ENCODE data around the gene POGLUT3.
A peak's percentile ranks its signal among the peaks of the same experiment; 100 is the strongest.

POGLUT3 gene

DNA sequence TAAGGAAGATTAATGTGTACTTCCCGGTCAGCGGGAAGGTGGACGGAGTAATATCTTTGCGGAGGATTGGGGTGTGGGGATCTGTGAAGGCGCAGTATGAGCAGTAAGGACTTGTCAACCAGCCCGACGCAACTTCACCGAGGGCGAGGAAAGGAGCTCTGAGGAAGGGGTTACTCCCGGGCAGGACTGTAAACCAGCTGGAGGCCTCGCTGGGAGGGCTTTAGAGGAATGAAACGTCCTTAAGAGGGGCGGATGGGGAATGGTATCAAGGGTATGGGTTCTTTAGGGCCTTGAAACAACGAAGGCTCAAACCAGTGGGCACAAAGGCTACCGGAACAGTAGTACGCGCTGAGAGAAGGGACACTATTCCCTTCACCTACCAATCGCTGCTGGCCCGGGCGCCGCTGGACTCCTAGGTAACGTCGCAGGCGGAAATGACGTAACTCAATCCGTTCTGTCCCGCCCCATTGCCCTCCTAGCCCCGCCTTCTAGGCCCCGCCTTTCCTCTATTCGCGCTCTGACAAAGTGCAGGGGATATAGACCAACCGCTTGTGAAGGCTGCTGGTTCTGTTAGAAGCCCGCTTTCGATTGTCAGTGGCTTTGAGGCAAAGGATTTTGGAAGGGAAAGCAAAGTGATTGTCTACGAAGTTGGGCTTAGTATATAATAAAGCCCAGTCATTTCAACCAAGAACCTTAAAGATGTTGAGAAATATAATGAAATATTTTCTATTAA, 30.9 kb downstream of the POGLUT3 start, which contains the start of gene C11orf65 (continued):
- TF ChIP-seq, protein P1, sequence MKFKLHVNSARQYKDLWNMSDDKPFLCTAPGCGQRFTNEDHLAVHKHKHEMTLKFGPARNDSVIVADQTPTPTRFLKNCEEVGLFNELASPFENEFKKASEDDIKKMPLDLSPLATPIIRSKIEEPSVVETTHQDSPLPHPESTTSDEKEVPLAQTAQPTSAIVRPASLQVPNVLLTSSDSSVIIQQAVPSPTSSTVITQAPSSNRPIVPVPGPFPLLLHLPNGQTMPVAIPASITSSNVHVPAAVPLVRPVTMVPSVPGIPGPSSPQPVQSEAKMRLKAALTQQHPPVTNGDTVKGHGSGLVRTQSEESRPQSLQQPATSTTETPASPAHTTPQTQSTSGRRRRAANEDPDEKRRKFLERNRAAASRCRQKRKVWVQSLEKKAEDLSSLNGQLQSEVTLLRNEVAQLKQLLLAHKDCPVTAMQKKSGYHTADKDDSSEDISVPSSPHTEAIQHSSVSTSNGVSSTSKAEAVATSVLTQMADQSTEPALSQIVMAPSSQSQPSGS (tag by site-specific recombination; IDR thresholded peaks at IDR 0.05; ENCODE audit: low read depth) = peak; percentile 98
- TF ChIP-seq, protein P2, sequence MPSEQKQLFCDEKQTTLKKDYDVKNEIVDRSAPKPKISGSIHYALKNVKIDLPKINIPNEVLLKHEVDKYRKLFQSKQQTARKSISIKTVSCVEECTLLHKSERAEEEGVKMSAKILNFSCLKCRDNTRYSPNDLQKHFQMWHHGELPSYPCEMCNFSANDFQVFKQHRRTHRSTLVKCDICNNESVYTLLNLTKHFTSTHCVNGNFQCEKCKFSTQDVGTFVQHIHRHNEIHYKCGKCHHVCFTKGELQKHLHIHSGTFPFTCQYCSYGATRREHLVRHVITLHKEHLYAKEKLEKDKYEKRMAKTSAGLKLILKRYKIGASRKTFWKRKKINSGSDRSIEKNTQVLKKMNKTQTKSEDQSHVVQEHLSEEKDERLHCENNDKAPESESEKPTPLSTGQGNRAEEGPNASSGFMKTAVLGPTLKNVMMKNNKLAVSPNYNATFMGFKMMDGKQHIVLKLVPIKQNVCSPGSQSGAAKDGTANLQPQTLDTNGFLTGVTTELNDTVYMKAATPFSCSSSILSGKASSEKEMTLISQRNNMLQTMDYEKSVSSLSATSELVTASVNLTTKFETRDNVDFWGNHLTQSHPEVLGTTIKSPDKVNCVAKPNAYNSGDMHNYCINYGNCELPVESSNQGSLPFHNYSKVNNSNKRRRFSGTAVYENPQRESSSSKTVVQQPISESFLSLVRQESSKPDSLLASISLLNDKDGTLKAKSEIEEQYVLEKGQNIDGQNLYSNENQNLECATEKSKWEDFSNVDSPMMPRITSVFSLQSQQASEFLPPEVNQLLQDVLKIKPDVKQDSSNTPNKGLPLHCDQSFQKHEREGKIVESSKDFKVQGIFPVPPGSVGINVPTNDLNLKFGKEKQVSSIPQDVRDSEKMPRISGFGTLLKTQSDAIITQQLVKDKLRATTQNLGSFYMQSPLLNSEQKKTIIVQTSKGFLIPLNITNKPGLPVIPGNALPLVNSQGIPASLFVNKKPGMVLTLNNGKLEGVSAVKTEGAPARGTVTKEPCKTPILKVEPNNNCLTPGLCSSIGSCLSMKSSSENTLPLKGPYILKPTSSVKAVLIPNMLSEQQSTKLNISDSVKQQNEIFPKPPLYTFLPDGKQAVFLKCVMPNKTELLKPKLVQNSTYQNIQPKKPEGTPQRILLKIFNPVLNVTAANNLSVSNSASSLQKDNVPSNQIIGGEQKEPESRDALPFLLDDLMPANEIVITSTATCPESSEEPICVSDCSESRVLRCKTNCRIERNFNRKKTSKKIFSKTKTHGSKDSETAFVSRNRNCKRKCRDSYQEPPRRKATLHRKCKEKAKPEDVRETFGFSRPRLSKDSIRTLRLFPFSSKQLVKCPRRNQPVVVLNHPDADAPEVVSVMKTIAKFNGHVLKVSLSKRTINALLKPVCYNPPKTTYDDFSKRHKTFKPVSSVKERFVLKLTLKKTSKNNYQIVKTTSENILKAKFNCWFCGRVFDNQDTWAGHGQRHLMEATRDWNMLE (tag by site-specific recombination; conservative IDR thresholded peaks at IDR 0.05; ENCODE audit: low read depth) = peak; percentile 60
- TF ChIP-seq ZBTB21 (tag by site-specific recombination; IDR thresholded peaks at IDR 0.05) = peak; percentile 46; the same call in 1 of the 2 replicates
- TF ChIP-seq TRIM28 (IDR thresholded peaks at IDR 0.05; ENCODE audit: borderline replicate concordance, low read length) = peak; percentile 78
- TF ChIP-seq ZNF629 (tag by site-specific recombination; IDR thresholded peaks at IDR 0.05) = peak; percentile 87
- no peak for TF ChIP-seq ZNF48 (tag by site-specific recombination; IDR thresholded peaks at IDR 0.05)
- peak; percentile 10; the same call in 1 of the 2 replicates for TF ChIP-seq ZNF660 (tag by site-specific recombination; IDR thresholded peaks at IDR 0.05)
- peak; percentile 90 for TF ChIP-seq OSR2 (tag by site-specific recombination; IDR thresholded peaks at IDR 0.05)
- TF ChIP-seq KLF8 (tag by site-specific recombination; IDR thresholded peaks at IDR 0.05) = no peak; the same call in 1 of the 2 replicates
- TF ChIP-seq ZNF701 (tag by site-specific recombination; IDR thresholded peaks at IDR 0.05) = no peak
- TF ChIP-seq ZNF311 (tag by site-specific recombination; IDR thresholded peaks at IDR 0.05; ENCODE audit: borderline replicate concordance) = no peak
- peak; percentile 41; the same call in 1 of the 2 replicates for TF ChIP-seq ZNF324 (tag by site-specific recombination; IDR thresholded peaks at IDR 0.05)
- peak; percentile 75 for TF ChIP-seq SP3 (tag by site-specific recombination; IDR thresholded peaks at IDR 0.05)
- TF ChIP-seq, protein P3, sequence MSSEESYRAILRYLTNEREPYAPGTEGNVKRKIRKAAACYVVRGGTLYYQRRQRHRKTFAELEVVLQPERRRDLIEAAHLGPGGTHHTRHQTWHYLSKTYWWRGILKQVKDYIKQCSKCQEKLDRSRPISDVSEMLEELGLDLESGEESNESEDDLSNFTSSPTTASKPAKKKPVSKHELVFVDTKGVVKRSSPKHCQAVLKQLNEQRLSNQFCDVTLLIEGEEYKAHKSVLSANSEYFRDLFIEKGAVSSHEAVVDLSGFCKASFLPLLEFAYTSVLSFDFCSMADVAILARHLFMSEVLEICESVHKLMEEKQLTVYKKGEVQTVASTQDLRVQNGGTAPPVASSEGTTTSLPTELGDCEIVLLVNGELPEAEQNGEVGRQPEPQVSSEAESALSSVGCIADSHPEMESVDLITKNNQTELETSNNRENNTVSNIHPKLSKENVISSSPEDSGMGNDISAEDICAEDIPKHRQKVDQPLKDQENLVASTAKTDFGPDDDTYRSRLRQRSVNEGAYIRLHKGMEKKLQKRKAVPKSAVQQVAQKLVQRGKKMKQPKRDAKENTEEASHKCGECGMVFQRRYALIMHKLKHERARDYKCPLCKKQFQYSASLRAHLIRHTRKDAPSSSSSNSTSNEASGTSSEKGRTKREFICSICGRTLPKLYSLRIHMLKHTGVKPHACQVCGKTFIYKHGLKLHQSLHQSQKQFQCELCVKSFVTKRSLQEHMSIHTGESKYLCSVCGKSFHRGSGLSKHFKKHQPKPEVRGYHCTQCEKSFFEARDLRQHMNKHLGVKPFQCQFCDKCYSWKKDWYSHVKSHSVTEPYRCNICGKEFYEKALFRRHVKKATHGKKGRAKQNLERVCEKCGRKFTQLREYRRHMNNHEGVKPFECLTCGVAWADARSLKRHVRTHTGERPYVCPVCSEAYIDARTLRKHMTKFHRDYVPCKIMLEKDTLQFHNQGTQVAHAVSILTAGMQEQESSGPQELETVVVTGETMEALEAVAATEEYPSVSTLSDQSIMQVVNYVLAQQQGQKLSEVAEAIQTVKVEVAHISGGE (tag by site-specific recombination; conservative IDR thresholded peaks at IDR 0.05; ENCODE audit: low read depth) = peak; percentile 81
- TF ChIP-seq ZBTB17 (tag by site-specific recombination; IDR thresholded peaks at IDR 0.05) = peak; percentile 62
- TF ChIP-seq ZNF214 (tag by site-specific recombination; IDR thresholded peaks at IDR 0.05; ENCODE audit: borderline replicate concordance) = no peak
- 0 out of 2 replicates have a peak, but pooled peaks have one; percentile 39 for TF ChIP-seq ZEB2 (tag by site-specific recombination; IDR thresholded peaks at IDR 0.05)
- peak; percentile 71 for TF ChIP-seq ZNF10 (tag by site-specific recombination; IDR thresholded peaks at IDR 0.05)
- TF ChIP-seq, protein P4, sequence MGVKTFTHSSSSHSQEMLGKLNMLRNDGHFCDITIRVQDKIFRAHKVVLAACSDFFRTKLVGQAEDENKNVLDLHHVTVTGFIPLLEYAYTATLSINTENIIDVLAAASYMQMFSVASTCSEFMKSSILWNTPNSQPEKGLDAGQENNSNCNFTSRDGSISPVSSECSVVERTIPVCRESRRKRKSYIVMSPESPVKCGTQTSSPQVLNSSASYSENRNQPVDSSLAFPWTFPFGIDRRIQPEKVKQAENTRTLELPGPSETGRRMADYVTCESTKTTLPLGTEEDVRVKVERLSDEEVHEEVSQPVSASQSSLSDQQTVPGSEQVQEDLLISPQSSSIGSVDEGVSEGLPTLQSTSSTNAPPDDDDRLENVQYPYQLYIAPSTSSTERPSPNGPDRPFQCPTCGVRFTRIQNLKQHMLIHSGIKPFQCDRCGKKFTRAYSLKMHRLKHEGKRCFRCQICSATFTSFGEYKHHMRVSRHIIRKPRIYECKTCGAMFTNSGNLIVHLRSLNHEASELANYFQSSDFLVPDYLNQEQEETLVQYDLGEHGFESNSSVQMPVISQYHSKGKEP (tag by site-specific recombination; IDR thresholded peaks at IDR 0.05) = no peak
- TF ChIP-seq SP2 (tag by site-specific recombination; IDR thresholded peaks at IDR 0.05) = peak; percentile 92
- TF ChIP-seq GLIS1 (tag by site-specific recombination; IDR thresholded peaks at IDR 0.05) = peak; percentile 41; the same call in 1 of the 2 replicates
- TF ChIP-seq, protein P5, sequence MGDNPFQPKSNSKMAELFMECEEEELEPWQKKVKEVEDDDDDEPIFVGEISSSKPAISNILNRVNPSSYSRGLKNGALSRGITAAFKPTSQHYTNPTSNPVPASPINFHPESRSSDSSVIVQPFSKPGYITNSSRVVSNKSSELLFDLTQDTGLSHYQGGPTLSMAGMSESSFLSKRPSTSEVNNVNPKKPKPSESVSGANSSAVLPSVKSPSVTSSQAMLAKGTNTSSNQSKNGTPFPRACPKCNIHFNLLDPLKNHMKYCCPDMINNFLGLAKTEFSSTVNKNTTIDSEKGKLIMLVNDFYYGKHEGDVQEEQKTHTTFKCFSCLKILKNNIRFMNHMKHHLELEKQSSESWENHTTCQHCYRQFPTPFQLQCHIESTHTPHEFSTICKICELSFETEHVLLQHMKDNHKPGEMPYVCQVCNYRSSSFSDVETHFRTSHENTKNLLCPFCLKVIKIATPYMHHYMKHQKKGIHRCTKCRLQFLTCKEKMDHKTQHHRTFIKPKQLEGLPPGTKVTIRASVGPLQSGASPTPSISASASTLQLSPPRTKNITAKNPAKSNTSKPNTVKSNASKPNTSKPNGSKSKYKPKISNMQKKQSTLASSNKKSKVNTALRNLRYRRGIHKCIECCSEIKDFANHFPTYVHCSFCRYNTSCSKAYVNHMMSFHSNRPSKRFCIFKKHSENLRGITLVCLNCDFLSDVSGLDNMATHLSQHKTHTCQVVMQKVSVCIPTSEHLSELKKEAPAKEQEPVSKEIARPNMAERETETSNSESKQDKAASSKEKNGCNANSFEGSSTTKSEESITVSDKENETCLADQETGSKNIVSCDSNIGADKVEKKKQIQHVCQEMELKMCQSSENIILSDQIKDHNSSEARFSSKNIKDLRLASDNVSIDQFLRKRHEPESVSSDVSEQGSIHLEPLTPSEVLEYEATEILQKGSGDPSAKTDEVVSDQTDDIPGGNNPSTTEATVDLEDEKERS (tag by site-specific recombination; IDR thresholded peaks at IDR 0.05) = no peak
- TF ChIP-seq ZXDB (tag by site-specific recombination; IDR thresholded peaks at IDR 0.05) = peak; percentile 58; the same call in 1 of the 2 replicates

Data from HEK293 (cell line).